Measurements from ENCODE around the gene FAAP20.

The FAAP20 gene

DNA sequence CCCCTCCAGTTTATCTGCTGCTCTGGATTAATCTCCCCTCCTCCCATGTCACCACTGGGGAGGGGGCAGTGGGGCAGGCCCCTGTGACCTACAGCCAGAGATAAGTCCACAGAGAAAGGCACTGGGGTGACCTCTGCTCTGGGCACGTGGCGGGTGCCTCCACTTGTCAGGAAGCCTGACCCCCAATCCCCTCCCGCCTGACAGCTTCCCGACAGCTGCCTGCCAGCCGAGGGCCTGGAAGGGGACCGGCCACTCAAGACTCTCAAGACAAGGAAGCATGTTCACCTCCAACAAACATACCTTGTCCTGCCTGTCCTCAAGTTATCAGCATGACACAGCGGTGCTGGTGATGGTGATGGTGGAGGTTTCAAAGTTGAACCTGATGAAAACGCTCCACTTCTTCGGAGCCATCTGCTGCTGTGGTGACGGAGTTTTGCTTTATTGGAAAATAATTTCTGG is 3.2 kb upstream of the FAAP20 start:
- Histone ChIP-seq H3K27me3 (ENCODE audit: insufficient read depth, insufficient read length) (no peaks in the 10 kb centered on the region), H3K36me3 (ENCODE audit: insufficient read depth, insufficient read length, low read length) (peaks cover 2% of the 10 kb centered on the region), H3K9ac (ENCODE audit: insufficient read length, low read depth) (no peak overlapping the region), H3K4me1 (ENCODE audit: insufficient read depth, insufficient read length) (peaks cover 15% of the 10 kb centered on the region), H3K9me3 (ENCODE audit: insufficient read depth, low read length) (no peaks in the 10 kb centered on the region), H3K4me3 (ENCODE audit: insufficient read length, low read depth) (no peak overlapping the region)
- DNase-seq (ENCODE audit: low read depth, low spot score) = no peak
- TF ChIP-seq SUZ12 (IDR thresholded peaks at IDR 0.05; ENCODE audit: extremely low read depth, insufficient read depth, insufficient read length) (no peak), YY1 (IDR thresholded peaks at IDR 0.05; ENCODE audit: insufficient read depth, insufficient read length) (no peak), ZNF274 (IDR thresholded peaks at IDR 0.05; ENCODE audit: low read depth, low read length) (no peak)

- Histone ChIP-seq H3K4me1 (ENCODE audit: insufficient read depth, insufficient read length) (peaks cover 15% of the 10 kb centered on the region), H3K9me3 (ENCODE audit: insufficient read depth, low read length) (no peaks in the 10 kb centered on the region), H3K36me3 (ENCODE audit: insufficient read depth, insufficient read length, low read length) (peaks cover 6% of the 10 kb centered on the region), H3K27me3 (ENCODE audit: insufficient read depth, insufficient read length) (no peaks in the 10 kb centered on the region), H3K4me3 (ENCODE audit: insufficient read length, low read depth) (no peak overlapping the region), H3K9ac (ENCODE audit: insufficient read length, low read depth) (no peak overlapping the region)
- no peak for DNase-seq (ENCODE audit: low read depth, low spot score)
- TF ChIP-seq ZNF274 (IDR thresholded peaks at IDR 0.05; ENCODE audit: low read depth, low read length) (no peak), SUZ12 (IDR thresholded peaks at IDR 0.05; ENCODE audit: extremely low read depth, insufficient read depth, insufficient read length) (no peak), YY1 (IDR thresholded peaks at IDR 0.05; ENCODE audit: insufficient read depth, insufficient read length) (no peak)
Observed at GRCh38 chr1:2196901-2197638, 2.5 kb upstream of the FAAP20 start.

- TF ChIP-seq ZNF274 (IDR thresholded peaks at IDR 0.05; ENCODE audit: low read depth, low read length) = no peak
- no peak for TF ChIP-seq SUZ12 (IDR thresholded peaks at IDR 0.05; ENCODE audit: extremely low read depth, insufficient read depth, insufficient read length)
- TF ChIP-seq YY1 (IDR thresholded peaks at IDR 0.05; ENCODE audit: insufficient read depth, insufficient read length) = no peak
- peaks cover 14% of the 10 kb centered on the region for H3K4me1 ChIP-seq (ENCODE audit: insufficient read depth, insufficient read length)
- DNase-seq (ENCODE audit: low read depth, low spot score) = no peak
- no peak overlapping the region for H3K4me3 ChIP-seq (ENCODE audit: insufficient read length, low read depth)
- H3K9me3 ChIP-seq (ENCODE audit: insufficient read depth, low read length) = no peaks in the 10 kb centered on the region
- H3K36me3 ChIP-seq (ENCODE audit: insufficient read depth, insufficient read length, low read length) = peaks cover 12% of the 10 kb centered on the region
- H3K9ac ChIP-seq (ENCODE audit: insufficient read length, low read depth) = peak overlapping the region; percentile 21
- no peaks in the 10 kb centered on the region for H3K27me3 ChIP-seq (ENCODE audit: insufficient read depth, insufficient read length)
Observed at GRCh38 chr1:2195785-2196184, 1.2 kb upstream of the FAAP20 start.

GRCh38 chr1:2194898-2195673 is 514 bp upstream of the FAAP20 start:
- Histone ChIP-seq H3K9ac (ENCODE audit: insufficient read length, low read depth) (peak overlapping the region; percentile 63), H3K36me3 (ENCODE audit: insufficient read depth, insufficient read length, low read length) (peaks cover 19% of the 10 kb centered on the region), H3K9me3 (ENCODE audit: insufficient read depth, low read length) (no peaks in the 10 kb centered on the region), H3K4me1 (ENCODE audit: insufficient read depth, insufficient read length) (peaks cover 14% of the 10 kb centered on the region), H3K4me3 (ENCODE audit: insufficient read length, low read depth) (peak overlapping the region; percentile 33), H3K27me3 (ENCODE audit: insufficient read depth, insufficient read length) (no peaks in the 10 kb centered on the region)
- DNase-seq (ENCODE audit: low read depth, low spot score) = peak; percentile 49
- no peak for TF ChIP-seq ZNF274 (IDR thresholded peaks at IDR 0.05; ENCODE audit: low read depth, low read length)
- no peak for TF ChIP-seq SUZ12 (IDR thresholded peaks at IDR 0.05; ENCODE audit: extremely low read depth, insufficient read depth, insufficient read length)
- TF ChIP-seq YY1 (IDR thresholded peaks at IDR 0.05; ENCODE audit: insufficient read depth, insufficient read length) = no peak

- Histone ChIP-seq H3K36me3 (ENCODE audit: insufficient read depth, insufficient read length, low read length) (peaks cover 23% of the 10 kb centered on the region), H3K4me1 (ENCODE audit: insufficient read depth, insufficient read length) (peaks cover 14% of the 10 kb centered on the region), H3K27me3 (ENCODE audit: insufficient read depth, insufficient read length) (no peaks in the 10 kb centered on the region), H3K9ac (ENCODE audit: insufficient read length, low read depth) (peak overlapping the region; percentile 83), H3K4me3 (ENCODE audit: insufficient read length, low read depth) (peak overlapping the region; percentile 46), H3K9me3 (ENCODE audit: insufficient read depth, low read length) (no peaks in the 10 kb centered on the region)
- TF ChIP-seq ZNF274 (IDR thresholded peaks at IDR 0.05; ENCODE audit: low read depth, low read length) (no peak), YY1 (IDR thresholded peaks at IDR 0.05; ENCODE audit: insufficient read depth, insufficient read length) (no peak), SUZ12 (IDR thresholded peaks at IDR 0.05; ENCODE audit: extremely low read depth, insufficient read depth, insufficient read length) (no peak)
- DNase-seq (ENCODE audit: low read depth, low spot score) = no peak
Observed at GRCh38 chr1:2193514-2194281, 874 bp downstream of the FAAP20 start.

GRCh38 chr1:2192031-2192995 is 2.3 kb downstream of the FAAP20 start:
- Histone ChIP-seq H3K4me1 (ENCODE audit: insufficient read depth, insufficient read length) (peaks cover 11% of the 10 kb centered on the region), H3K9me3 (ENCODE audit: insufficient read depth, low read length) (no peaks in the 10 kb centered on the region), H3K9ac (ENCODE audit: insufficient read length, low read depth) (peak overlapping the region; percentile 10), H3K36me3 (ENCODE audit: insufficient read depth, insufficient read length, low read length) (peaks cover 30% of the 10 kb centered on the region), H3K27me3 (ENCODE audit: insufficient read depth, insufficient read length) (no peaks in the 10 kb centered on the region), H3K4me3 (ENCODE audit: insufficient read length, low read depth) (no peak overlapping the region)
- no peak for DNase-seq (ENCODE audit: low read depth, low spot score)
- TF ChIP-seq ZNF274 (IDR thresholded peaks at IDR 0.05; ENCODE audit: low read depth, low read length) (no peak), SUZ12 (IDR thresholded peaks at IDR 0.05; ENCODE audit: extremely low read depth, insufficient read depth, insufficient read length) (no peak), YY1 (IDR thresholded peaks at IDR 0.05; ENCODE audit: insufficient read depth, insufficient read length) (no peak)
